Natural killer cell (primary cell): ENCODE results near the gene MTO1. TPM values are rescaled to one million over a fixed set of nuclear protein-coding genes. Genes with fewer than 3 reads are reported as not detected.

Source experiments
- ATAC-seq, 3 donors: fragments of 150-1000 bp in 2 of 3; fragments of 200-7000 bp in 1 of 3; cut with Tn5 transposase; 1 replicate in 1 of 3; 2 replicates in 2 of 3; pipeline ENCODE4 v1.10.0; 2021; ENCODE audit warnings: mild to moderate bottlenecking in 2 of 3, moderate library complexity in 2 of 3
- DNase-seq, 2 donors: peaks; one replicate each; pipeline versions ENCODE4 v3.0.0 to v3.0.0-alpha.2; 2013 to 2021; ENCODE audit warnings: mixed read lengths in 1 of 2
- H3K27ac ChIP-seq: one replicate; pipeline ENCODE4 v1.5.1; 2013; ENCODE audit warnings: mild to moderate bottlenecking, low read length
- H3K27me3 ChIP-seq: one replicate; pipeline ENCODE4 v1.6.1; 2013; ENCODE audit warnings: low read length; ENCODE audit not compliant: control insufficient read depth, insufficient read depth
- H3K36me3 ChIP-seq: one replicate; pipeline ENCODE4 v1.6.1; 2013; ENCODE audit warnings: low read length; ENCODE audit not compliant: control insufficient read depth, insufficient read depth
- H3K4me1 ChIP-seq: one replicate; pipeline ENCODE4 v1.6.1; 2013; ENCODE audit warnings: low read length; ENCODE audit not compliant: control insufficient read depth, insufficient read depth
- H3K4me3 ChIP-seq: one replicate; pipeline ENCODE4 v1.5.1; 2013; ENCODE audit warnings: low read length
- H3K9me3 ChIP-seq: one replicate; pipeline ENCODE4 v1.6.1; 2013; ENCODE audit warnings: low read length; ENCODE audit not compliant: control insufficient read depth, insufficient read depth
- H3K27ac Mint-ChIP-seq, 2 donors: one replicate each; pipeline ENCODE4 v1.8.0; 2022; ENCODE audit warnings: mild to moderate bottlenecking in 2 of 2, mixed read lengths in 2 of 2, moderate library complexity in 1 of 2
- H3K27me3 Mint-ChIP-seq, 2 donors: one replicate each; pipeline ENCODE4 v1.8.0; 2022; ENCODE audit warnings: low read depth in 2 of 2, mixed read lengths in 2 of 2
- H3K36me3 Mint-ChIP-seq: one replicate; pipeline ENCODE4 v1.8.0; 2022; ENCODE audit warnings: mixed read lengths
- H3K4me1 Mint-ChIP-seq, 2 donors: one replicate each; pipeline ENCODE4 v1.8.0; 2022; ENCODE audit warnings: mixed read lengths in 2 of 2
- H3K4me3 Mint-ChIP-seq: one replicate; pipeline ENCODE4 v1.8.0; 2022; ENCODE audit warnings: mild to moderate bottlenecking, moderate library complexity, mixed read lengths
- H3K9me3 Mint-ChIP-seq, 2 donors: one replicate each; pipeline ENCODE4 v1.8.0; 2022; ENCODE audit warnings: mixed read lengths in 2 of 2
- CTCF ChIP-seq: fragments of 200-600 bp; IDR thresholded peaks from one replicate; pipeline ENCODE4 v1.8.0; 2022; ENCODE audit warnings: antibody characterized with exemption
- WGBS: methylation state at CpG from one replicate; pipeline ENCODE4 v1.1.7; 2013; ENCODE audit warnings: missing lambda C conversion rate; ENCODE audit not compliant: insufficient coverage; 5-methylcytosine and 5-hydroxymethylcytosine counted together
- intact Hi-C: fragments of 100-400 bp; cut with micrococcal nuclease; formaldehyde crosslinking; loops from one replicate; pipeline ENCODE4 v1.14.2; 2022
- total RNA-seq, 4 donors: library from RNA; stranded (reverse); fragments of 120-200 nt in 1 of 4; gene quantifications; one replicate each; pipeline versions ENCODE4 v1.2.3 to v1.2.4, GENCODE V29; 2013 to 2022

Gene MTO1
- total RNA-seq, 3 donors from 2014 or later (not counting 1 experiment from before 2014, with no cell fraction given): 37.8 to 46.1 (median 41.3) TPM

- H3K9me3 ChIP-seq: no peaks in the 10 kb centered on the region
- DNase-seq (no peak), ATAC-seq (no peak)
- no peak overlapping the region for H3K4me3 ChIP-seq
- no peaks in the 10 kb centered on the region for H3K4me1 Mint-ChIP-seq
- H3K9me3 Mint-ChIP-seq: no peaks in the 10 kb centered on the region
- H3K27me3 ChIP-seq: no peaks in the 10 kb centered on the region
- H3K27ac ChIP-seq: no peak overlapping the region
- TF ChIP-seq CTCF: no peak
- H3K4me3 Mint-ChIP-seq: no peak overlapping the region
- no peaks in the 10 kb centered on the region for H3K36me3 Mint-ChIP-seq
- no peaks in the 10 kb centered on the region for H3K4me1 ChIP-seq
- H3K27ac Mint-ChIP-seq: no peak overlapping the region
- intact Hi-C loops: no loop called here
- H3K36me3 ChIP-seq: no peaks in the 10 kb centered on the region
- 75% methylated on average over 1 of the region's 1 CpG for WGBS
- no peaks in the 10 kb centered on the region for H3K27me3 Mint-ChIP-seq
These were observed 95.3 kb downstream of the MTO1 start for GRCh38 chr6:73556836-73557235.

Other genes starting within 250 kb of the MTO1 start
- 1 to 10 TPM in 1 of 3 donors, under 1 TPM in 1, not detected in 1; 0.45 to 2.1 TPM for gene KHDC1L, start 236.2 kb upstream of the MTO1 start, total RNA-seq
- gene KHDC1, start 198.5 kb upstream of the MTO1 start, total RNA-seq: 1 to 10 TPM; 1.8 to 4.1 (median 2.9) TPM
- gene DPPA5, start 107.5 kb upstream of the MTO1 start, total RNA-seq: not detected
- gene KHDC3L, start 99.1 kb upstream of the MTO1 start, total RNA-seq: not detected
- 1 to 10 TPM in 1 of 3 donors, under 1 TPM in 1, not detected in 1; 0.35 to 1.1 TPM for gene OOEP, start 91.8 kb upstream of the MTO1 start, total RNA-seq
- 1 to 10 TPM in 2 of 3 donors, not detected in 1; 1.2 to 2.6 TPM for gene DDX43, start 66.9 kb upstream of the MTO1 start, total RNA-seq
- gene CGAS, start 9.4 kb upstream of the MTO1 start, total RNA-seq: 10 to 100 TPM; 15.5 to 17.8 (median 16.6) TPM
- gene EEF1A1, start 59.3 kb downstream of the MTO1 start, total RNA-seq: 1,000 to 10,000 TPM; 6,475 to 7,348 (median 7,348) TPM
- 10 to 100 TPM in 1 of 3 donors, 1 to 10 TPM in 2; 8.5 to 13.8 (median 9.1) TPM for gene SLC17A5, start 192.3 kb downstream of the MTO1 start, total RNA-seq
- under 1 TPM; 0.24 to 0.88 (median 0.83) TPM for gene CD109, start 234.5 kb downstream of the MTO1 start, total RNA-seq